ENCODE data around the gene AKT2.
"Not testable (repeated sequence)": the region's sequence is repeated elsewhere in the genome, so short reads cannot be mapped to it uniquely, and the experiment has no call there.

The AKT2 gene

DNA sequence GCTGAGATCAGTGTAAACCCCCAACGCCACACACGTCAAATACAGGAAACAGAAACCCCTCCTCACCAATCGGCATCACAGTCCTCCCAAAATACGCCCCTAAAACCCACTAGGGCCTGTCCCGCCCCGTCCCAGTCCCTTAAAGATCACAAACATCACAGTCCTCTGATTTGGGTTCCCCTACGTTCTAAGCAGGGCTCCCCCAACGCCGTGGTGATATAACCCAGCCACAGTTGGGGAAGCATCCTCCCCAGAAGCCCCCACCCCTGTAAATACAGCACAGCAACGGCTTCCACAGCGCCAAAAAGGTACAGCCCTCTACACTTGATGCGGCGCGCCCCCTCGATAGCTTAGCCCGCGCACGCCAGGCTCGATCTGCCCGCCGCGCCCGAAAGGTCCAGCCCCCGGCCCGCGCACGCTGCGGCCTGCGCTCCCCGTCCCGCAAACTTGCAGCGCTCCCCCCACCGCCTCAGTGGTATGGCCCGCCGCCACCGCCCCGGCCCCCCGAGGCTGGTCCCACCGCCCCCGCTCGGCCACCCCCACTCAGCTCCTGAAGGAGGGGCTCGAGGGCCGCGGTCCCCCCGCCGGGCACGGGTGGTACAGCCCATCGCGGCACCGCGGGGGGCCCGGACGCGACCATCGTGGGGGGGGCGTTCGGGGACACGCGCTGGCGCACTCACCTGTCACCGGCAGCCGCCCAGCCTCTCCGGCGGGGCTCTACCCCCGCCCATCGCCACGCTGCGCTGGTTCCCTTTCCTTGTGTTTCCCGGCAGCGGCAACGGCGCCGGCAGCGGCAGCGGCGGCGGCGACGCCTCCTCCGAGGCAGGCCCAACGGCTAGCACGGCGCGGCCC, at the start of gene AKT2:
AKT2 (minus strand) TSS at position 845 of the 852 bp plus-strand sequence. CDS start 20,078 bp downstream, outside the sequence.
- in situ Hi-C loops (cut with MboI; ENCODE audit: low sequenced_read_pairs), result no loop called here

DNA sequence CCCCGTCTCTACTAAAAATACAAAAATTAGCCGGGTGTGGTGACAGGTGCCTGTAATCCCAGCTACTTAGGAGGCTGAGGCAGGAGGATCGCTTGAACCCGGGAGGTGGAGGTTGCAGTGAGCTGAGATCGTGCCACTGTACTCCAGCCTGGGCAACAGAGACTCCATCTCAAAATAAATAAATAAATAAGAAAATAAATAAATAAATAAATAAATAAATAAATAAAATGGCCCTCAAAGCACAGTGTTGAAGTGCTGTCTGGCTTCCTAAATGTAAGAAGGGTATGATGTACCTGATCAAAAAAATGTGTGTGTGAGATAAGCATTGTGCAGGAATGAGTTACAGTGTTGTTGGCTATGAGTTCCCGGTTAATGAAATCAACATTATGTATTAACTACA, 47.9 kb upstream of the AKT2 start:
- in situ Hi-C loops (cut with MboI; ENCODE audit: low sequenced_read_pairs), result not testable (repeated sequence)

DNA sequence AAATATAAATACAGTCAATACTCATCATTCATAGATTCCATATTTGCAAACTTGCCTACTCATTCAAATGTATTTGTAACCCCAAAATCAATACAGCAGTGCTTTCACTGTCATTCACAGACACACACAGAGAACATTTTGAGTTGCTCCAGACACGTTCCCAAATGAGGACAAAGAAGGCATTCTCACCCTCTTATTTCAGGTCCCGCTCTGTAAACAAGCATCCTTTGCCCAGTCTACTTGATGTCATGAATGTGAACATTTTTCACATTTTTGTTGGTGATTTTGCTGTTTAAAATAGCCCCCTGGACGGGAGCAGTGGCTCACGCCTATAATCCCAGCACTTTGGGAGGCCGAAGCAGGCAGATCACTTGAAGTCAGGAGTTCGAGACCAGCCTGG, 47.5 kb upstream of the AKT2 start:
- in situ Hi-C loops (cut with MboI; ENCODE audit: low sequenced_read_pairs), result no loop called here

DNA sequence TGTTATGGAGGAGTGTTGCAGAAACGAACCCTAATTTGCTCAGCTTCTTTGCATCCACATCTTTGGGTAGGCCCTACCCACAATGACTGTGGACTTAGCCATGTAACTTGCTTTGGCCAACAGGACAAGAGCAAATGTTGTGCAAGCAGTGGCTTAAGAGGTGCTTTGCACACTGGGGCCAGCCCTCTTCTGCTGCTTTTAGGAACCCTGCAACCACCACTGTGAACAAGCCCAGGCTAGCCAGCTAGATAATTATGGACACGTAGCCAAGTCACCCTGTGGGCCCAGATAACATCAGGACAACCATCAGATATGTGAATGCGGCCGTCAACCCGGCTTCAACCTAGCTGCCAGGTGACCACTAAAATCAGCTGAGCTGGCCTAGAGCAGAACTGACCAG, 45.9 kb upstream of the AKT2 start:
- in situ Hi-C loops (cut with MboI; ENCODE audit: low sequenced_read_pairs), result no loop called here

DNA sequence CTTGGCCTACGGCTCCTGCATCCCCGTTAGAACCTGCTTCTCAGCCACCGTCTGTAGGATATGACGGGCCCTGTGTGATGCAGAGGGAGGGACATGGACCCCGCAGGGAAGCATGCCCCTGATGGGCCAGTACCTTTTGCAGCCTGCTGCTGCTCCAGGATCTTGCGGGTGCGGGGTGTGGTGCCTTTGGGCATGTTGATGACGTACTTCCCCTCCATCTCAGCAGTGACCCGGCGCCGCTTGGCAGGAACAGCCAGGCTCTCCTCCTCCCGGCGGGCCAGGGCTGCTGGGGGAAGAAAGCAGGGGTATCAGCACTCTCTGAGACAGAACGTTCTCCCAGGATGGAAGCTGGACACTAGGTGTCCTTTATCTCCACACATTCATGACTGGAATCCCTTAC, 41.1 kb upstream of the AKT2 start:
- in situ Hi-C loops (cut with MboI; ENCODE audit: low sequenced_read_pairs), result no loop called here

DNA sequence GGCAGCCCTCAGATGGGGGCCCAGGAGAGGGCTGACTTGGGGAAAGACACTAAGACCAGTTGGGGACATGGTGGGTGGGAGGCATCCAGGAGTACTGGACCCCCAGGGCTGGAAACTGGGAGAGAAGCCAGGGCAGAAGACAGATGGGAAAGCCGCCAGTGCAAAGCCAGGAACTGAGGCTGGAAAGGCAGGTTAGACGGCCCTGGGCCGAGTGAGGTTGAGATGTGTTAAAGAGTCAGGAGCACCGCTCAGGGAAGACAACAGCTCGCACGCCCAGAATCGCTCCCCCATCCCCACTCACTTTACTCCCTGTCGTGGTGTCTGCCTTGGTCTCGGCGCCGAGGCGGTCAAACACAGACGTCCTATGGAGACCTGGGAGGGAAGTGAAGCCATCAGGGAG, 38.6 kb upstream of the AKT2 start:
- in situ Hi-C loops (cut with MboI; ENCODE audit: low sequenced_read_pairs), result no loop called here

DNA sequence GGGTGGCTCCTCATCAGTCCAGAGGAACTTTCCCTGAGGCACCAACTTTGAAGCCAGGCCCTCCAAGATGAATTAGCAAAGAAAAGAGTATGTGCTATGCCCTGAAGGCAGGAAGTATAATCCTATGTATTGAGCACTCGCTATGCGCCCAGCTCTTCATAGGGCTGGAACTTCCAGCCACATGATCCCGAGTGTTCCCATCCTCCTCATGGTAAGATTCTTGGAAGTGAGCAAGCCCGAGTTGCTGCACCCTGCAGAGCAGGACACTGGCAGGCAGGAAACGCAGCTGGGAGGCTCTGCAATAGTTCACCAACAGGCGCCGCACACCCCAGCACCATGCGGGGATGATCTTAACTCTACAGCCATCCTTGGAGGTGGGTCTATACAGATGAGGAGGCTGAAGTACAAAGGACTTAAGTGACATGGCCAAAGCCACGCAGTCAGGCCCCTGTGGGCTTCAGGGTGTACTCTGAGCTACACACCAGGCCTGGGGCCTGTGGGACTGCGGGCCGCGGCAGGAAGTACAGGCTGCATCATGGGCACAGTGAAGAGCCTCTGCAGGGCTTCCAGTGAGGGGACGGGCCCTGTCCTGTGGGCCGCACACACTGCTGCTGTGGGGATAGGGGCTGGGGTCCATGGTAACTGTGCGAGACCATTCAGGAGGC, 37.9 kb upstream of the AKT2 start:
- in situ Hi-C loops (cut with MboI; ENCODE audit: low sequenced_read_pairs), result no loop called here

DNA sequence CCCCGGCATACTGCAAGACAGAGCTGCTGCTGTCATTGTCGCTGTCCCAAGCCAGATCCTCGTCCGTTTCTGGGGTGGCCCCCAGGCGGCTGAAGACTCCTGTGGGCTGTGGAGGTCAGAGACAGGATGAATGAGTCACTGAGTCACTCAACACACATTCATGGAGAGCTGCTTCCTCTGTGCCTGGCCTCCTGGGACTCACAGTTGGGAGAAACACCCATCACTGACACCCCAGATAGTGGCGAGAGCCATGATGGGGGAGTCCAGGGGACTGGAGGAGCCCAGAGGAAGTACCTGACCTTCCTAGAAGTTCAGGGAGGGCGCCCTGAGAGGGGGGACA, 37.1 kb upstream of the AKT2 start:
- in situ Hi-C loops (cut with MboI; ENCODE audit: low sequenced_read_pairs), result no loop called here

DNA sequence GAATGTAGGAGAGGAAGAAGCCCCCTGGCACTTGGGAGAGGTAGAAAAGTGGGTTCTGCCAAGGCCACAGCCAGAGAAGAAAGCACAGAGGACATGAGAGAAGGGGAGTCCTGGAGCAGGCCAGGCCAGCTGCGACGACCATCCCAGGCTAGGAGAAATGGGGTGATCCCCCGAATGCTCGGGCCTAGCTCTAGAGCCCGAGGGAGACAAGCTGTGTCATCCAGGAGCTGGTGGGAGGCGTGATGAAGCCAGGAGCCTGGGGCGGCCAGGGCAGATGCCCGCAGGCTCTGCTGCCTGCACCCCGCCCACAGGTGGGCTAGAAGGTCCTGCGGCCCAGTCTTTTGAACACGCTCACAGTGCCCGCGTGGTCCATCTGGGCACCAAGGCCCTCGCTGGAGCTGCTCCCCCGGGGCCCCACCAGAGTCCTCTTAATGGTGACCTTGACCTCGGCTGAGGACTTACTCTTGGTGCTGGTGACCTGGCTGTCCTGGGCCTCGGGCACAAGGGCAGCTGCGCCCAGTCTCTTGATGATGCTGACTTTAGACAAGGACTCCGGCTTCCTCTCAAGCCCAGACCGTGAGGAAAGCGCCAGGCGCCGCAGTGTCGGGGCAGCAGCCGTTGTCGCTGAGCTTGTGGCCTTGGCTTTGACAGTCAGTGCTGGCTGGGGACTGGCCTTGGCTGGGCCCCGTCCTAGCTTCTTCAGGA, 36.6 kb upstream of the AKT2 start:
- in situ Hi-C loops (cut with MboI; ENCODE audit: low sequenced_read_pairs), result no loop called here

DNA sequence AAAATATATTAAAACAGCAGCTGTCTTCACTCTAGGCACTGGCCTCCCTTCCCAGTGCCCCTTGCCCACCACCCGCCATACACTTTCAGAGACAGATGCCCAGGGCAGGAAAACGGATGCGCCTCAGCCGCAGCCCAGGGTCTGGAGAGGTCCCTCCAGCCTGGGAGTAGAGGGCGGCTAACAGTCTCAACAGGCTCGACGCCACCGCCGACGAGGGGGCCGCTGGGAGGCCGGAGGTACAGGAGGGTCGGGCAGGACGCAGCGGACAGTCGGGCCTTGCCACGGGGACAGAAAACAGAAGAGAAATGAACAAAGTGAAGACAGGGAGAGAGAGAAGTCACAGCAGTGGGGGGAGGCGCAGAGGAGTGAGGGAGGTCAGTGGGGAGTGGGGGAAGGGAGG, 35.9 kb upstream of the AKT2 start:
- in situ Hi-C loops (cut with MboI; ENCODE audit: low sequenced_read_pairs), result no loop called here

DNA sequence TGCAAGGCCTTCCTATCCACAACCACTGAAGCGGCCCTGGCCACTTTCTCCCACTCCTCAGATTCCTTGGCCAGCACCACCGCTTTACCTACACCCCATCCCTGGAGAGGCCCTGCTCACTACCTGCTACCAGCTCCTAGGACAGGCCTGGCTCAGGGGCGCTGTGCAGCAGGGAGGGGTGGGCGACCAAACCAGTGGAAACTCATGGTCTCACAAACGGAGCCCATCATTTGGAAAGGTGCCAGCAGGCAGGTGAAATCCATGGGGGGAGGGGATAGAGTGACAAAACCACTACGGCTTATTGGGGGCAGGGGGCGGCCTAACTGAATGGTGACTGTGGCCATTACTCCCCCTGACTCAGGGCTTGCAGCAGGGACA, 35.4 kb upstream of the AKT2 start:
- in situ Hi-C loops (cut with MboI; ENCODE audit: low sequenced_read_pairs), result no loop called here

DNA sequence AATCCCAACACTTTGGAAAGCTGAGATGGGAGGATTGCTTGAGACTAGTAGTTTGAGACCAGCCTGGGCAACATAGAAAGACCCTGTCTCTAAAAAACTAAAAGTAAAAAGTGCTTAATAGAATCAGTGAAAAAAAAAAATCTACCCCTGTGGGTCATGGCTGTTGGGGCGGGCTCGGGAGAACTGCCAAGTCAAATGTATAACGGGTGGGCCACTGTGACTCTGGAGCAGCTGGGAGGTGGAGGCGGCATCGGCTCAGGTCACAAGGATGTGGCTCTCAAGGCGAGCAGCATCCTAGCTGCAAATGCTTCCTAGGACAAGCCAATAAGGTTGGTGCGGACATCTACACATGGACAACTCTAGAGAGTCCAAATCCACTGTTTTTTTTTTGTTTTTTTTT, 32.2 kb upstream of the AKT2 start:
- in situ Hi-C loops (cut with MboI; ENCODE audit: low sequenced_read_pairs), result no loop called here

DNA sequence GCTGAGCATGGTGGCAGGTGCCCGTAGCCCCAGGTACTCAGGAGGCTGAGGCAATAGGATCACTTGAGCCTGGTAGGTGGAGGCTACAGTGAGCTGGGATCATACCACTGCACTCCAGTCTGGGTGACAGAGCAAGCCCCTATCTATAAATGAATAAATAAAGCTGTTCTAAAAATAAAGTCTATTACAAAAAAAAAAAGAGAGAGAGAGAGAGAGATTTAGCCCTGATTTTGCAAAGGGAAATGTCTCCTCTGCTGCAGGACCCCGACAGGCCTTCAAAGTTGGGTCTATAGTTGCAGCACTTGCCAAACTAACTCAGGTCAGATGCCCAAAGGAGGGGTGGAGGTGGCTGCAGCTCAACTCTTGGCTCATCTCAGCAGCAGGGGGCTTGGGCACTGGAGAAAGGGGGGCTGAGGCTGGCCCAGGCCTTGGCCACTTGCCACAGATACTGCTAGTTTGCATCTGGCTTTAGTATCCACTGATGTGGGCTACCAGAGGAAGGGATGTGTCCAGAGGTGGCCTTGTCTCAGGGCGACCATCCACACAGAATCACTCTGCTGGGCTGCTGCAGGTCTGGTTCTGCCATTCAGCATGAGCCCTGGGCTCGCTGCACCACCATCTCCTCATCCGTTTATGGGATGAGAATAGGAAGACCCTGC, 30.8 kb upstream of the AKT2 start:
- in situ Hi-C loops (cut with MboI; ENCODE audit: low sequenced_read_pairs), result no loop called here

DNA sequence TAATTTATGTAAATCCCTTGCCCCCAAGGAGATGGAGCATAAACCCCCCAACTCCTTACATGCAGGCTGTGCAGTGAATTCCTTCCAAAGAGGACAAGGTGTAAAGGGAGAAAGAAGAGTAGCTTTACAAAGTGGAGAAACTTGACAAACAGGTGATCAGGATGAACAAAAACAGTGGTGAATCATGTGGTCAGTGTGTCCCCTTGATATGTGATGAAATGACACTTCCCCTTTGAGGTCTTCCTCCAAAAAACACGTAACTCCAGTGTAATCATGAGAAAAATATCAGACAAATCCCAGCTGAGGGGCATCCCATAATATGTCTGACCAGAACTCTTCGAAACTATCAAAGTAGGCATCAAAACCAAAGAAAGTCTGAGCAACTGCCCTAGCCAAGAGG, 29.5 kb upstream of the AKT2 start:
- in situ Hi-C loops (cut with MboI; ENCODE audit: low sequenced_read_pairs), result no loop called here

DNA sequence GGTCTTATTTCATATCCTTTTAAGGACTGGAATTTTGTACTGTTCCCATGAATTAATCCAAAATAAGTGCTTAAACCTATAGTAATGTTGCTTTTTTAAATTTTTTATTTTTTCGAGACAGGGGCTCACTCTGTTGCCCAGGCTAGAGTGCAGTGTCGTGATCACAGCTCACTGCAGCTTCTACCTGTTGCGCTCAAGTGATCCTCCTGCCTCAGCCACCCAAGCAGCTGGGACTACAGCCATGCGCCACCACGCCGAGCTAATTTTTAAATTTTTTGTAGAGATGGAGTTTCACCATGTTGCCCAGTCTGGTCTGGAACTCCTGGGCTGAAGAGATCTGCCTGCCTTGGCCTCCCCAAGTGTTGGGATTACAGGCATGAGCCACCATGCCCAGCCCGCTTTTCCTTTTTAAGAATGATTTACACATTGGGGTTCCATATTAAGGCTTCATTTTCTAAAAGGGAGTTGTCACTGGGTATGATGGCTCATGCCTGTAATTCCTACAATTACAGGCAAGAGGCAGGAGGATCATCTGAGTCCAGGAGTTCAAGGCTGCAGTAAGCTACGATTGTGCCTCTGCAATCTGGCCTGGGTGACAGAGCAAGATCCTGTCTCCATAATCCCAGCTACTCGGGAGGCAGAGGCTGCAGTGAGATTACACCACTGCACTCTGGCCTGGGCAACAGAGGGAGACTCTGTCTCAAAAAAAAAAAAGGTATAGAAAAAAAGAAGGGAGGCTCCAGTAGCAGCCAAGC, 28.3 kb upstream of the AKT2 start:
- in situ Hi-C loops (cut with MboI; ENCODE audit: low sequenced_read_pairs), result no loop called here

DNA sequence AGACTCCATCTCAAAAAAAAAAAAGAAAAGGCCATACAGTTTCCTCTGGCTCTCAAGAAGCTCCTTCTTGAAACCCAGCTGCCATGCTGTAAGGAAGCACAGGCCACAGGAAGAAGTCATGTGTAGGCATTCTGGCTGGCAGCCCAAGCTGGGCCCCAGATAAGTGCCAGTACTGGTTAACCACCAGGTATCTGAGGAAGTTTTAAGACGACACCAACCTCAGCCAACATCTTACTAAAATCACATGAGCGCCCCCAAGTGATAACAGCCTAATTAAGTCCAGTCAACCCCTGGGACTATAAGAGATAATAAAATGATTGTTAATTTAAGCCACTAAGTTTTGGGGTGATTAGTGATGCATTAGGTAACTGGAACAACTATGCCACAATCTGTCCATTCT, 27.4 kb upstream of the AKT2 start:
- in situ Hi-C loops (cut with MboI; ENCODE audit: low sequenced_read_pairs), result no loop called here

DNA sequence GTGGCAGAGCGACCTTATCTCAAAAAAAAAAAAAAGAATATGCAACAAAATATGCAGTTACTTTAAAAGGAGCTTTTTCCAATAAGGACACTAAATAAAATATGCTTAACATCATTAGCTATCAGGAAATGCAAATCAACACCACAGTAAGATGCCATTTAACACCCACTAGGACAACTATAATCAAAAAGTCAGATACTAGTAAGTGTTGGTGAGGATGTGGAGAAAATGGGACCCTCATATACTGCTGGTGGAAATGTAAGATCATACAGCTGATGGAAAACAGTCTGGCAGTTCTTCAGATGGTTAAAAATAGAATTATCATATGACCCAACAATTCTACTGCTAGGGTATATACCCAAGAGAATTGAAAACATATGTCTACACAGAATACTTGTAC, 24.5 kb upstream of the AKT2 start:
- in situ Hi-C loops (cut with MboI; ENCODE audit: low sequenced_read_pairs), result no loop called here

DNA sequence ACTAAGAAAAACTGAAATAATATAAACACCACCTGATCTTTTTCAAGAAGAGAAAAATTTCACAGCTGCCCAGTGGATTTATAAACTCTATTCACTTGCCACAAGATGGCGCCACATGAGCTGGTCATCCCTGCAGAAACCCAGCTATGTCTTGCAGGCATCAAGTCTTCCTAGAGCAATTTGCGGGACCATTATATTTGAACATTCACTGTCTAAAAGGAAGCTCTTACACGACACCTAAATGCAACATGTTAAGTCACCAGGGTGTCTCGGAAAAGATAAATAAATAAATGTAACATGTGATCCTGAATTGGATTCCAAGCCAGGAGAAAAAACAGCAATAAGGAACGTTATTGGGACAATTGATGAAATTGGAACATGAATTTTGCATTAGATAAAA, 20.3 kb upstream of the AKT2 start:
- in situ Hi-C loops (cut with MboI; ENCODE audit: low sequenced_read_pairs), result no loop called here

DNA sequence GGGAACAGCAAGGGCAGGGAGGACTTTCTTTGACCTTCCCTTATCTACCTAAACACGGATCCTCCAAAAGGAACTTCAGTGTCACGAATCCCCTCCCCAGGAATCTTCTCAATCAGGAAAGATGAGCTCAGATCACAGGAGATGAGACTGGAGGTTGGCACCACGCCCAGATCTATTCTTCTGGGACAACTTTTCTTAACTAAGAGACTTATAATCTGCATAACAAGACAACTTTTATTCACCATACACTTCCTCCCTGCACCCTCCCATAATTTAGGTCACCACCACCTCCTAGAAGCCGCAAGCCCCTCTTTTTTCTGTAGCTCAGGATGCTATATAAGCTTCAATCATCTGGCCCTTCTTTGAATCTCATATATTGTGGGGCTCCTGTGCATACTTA, 19.2 kb upstream of the AKT2 start:
- in situ Hi-C loops (cut with MboI; ENCODE audit: low sequenced_read_pairs), result no loop called here

DNA sequence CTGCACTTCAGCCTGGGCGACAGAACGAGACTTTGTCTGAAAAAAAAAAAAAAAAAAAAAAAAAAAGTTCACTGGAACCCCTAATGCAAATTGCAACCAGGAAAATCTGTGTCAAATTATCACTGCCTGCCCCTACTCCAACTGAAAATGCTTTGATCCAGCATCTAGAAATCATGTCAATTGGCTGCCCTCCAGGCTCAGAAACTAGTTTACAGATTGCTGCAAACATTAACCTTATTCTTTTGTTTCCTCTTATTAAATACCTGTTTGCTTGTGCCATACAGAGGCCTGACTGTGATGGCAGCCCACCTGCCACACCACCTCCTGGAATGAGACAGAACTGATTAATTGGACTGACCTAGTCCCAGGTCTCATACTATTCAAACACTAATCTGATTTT, 18.6 kb upstream of the AKT2 start:
- in situ Hi-C loops (cut with MboI; ENCODE audit: low sequenced_read_pairs), result no loop called here

Data from HL-60/S4 treated with retinoic acid at 250 ng/mL for 4 days and 3 days (cell line).